ENCODE results near the gene PANK4. TPM values are rescaled to one million over a fixed set of nuclear protein-coding genes. Genes with fewer than 3 reads are reported as not detected.
"Not testable (repeated sequence)": the region's sequence is repeated elsewhere in the genome, so short reads cannot be mapped to it uniquely, and the experiment has no call there.

The PANK4 gene
- polyA plus RNA-seq, 1 donor = 20.7 TPM

- H3K9me3 ChIP-seq (ENCODE audit: control insufficient read depth, low read depth, low read length); H3K36me3 ChIP-seq (ENCODE audit: control insufficient read depth, insufficient read depth, low read length); DNase-seq; H3K27ac ChIP-seq (ENCODE audit: low read length); H3K4me1 ChIP-seq (ENCODE audit: control insufficient read depth, insufficient read depth, low read length); H3K4me3 ChIP-seq (ENCODE audit: low read length): not testable (repeated sequence)
- WGBS (ENCODE audit: insufficient coverage, low lambda C conversion rate) = no CpG with 5 or more reads among the region's 16 CpGs
- H3K27me3 ChIP-seq (ENCODE audit: control insufficient read depth, insufficient read depth, low read length) = peaks cover 15% of the 10 kb centered on the region
These were observed 67.2 kb downstream of the PANK4 start for GRCh38 chr1:2459102-2459753.

GRCh38 chr1:2458687-2459086, 67.7 kb downstream of the PANK4 start:
- Histone ChIP-seq H3K27me3 (ENCODE audit: control insufficient read depth, insufficient read depth, low read length) (peaks cover 11% of the 10 kb centered on the region), H3K36me3 (ENCODE audit: control insufficient read depth, insufficient read depth, low read length) (no peaks in the 10 kb centered on the region), H3K9me3 (ENCODE audit: control insufficient read depth, low read depth, low read length) (no peaks in the 10 kb centered on the region), H3K27ac (ENCODE audit: low read length) (no peak overlapping the region), H3K4me3 (ENCODE audit: low read length) (no peak overlapping the region), H3K4me1 (ENCODE audit: control insufficient read depth, insufficient read depth, low read length) (peaks cover under 1% of the 10 kb centered on the region)
- no peak for DNase-seq
- WGBS (ENCODE audit: insufficient coverage, low lambda C conversion rate) = no CpG with 5 or more reads among the region's 18 CpGs

Other genes starting within 250 kb of the PANK4 start
- gene MORN1, start 135.0 kb downstream of the PANK4 start, polyA plus RNA-seq = 10.3 TPM
- 139 TPM for gene RER1, start 134.8 kb downstream of the PANK4 start, polyA plus RNA-seq
- gene PEX10, start 114.0 kb downstream of the PANK4 start, polyA plus RNA-seq = 20.5 TPM
- gene PLCH2, start 50.3 kb downstream of the PANK4 start, polyA plus RNA-seq = 5.0 TPM
- 0.31 TPM for gene HES5, start 3.7 kb upstream of the PANK4 start, polyA plus RNA-seq
- 318 TPM for gene TNFRSF14, start 29.8 kb upstream of the PANK4 start, polyA plus RNA-seq
- gene PRXL2B, start 60.2 kb upstream of the PANK4 start, polyA plus RNA-seq = 120 TPM
- gene MMEL1, start 106.4 kb upstream of the PANK4 start, polyA plus RNA-seq = 14.3 TPM